GM23338 (cell line): ENCODE data around the gene NXPH3. TPM values are rescaled to one million over a fixed set of nuclear protein-coding genes. Genes with fewer than 3 reads are reported as not detected.

Experiments used
- ATAC-seq: fragments of 200-7000 bp; cut with Tn5 transposase; 3 replicates; pipeline ENCODE4 v1.9.1; 2020
- DNase-seq: peaks from one replicate; pipeline ENCODE4 v3.0.0-alpha.2; 2015; ENCODE audit warnings: low spot score
- H2AFZ ChIP-seq: fragments of 200-600 bp; sonication (generic); 2 replicates; pipeline ENCODE4 v1.8.0; 2016; ENCODE audit warnings: antibody characterized with exemption, mild to moderate bottlenecking, moderate library complexity
- H3F3A ChIP-seq: fragments of 200-600 bp; sonication (generic); replicated peaks from 2 replicates; pipeline ENCODE4 v1.8.0; 2017; ENCODE audit warnings: antibody characterized with exemption, mixed run types, low read depth
- H3K27ac ChIP-seq: fragments of 200-600 bp; sonication (generic); 2 replicates; pipeline ENCODE4 v1.6.1; 2016; ENCODE audit warnings: low read depth
- H3K27me3 ChIP-seq: fragments of 200-600 bp; sonication (generic); 2 replicates; pipeline ENCODE4 v1.8.0; 2016; ENCODE audit warnings: mild to moderate bottlenecking, mixed run types, moderate library complexity; ENCODE audit not compliant: insufficient read depth
- H3K36me3 ChIP-seq: fragments of 200-600 bp; sonication (generic); 2 replicates; pipeline ENCODE4 v1.8.0; 2016; ENCODE audit warnings: mild to moderate bottlenecking; ENCODE audit not compliant: insufficient read depth
- H3K4me1 ChIP-seq: fragments of 200-600 bp; sonication (generic); 2 replicates; pipeline ENCODE4 v1.8.0; 2016; ENCODE audit warnings: mild to moderate bottlenecking, moderate library complexity; ENCODE audit not compliant: insufficient read depth
- H3K4me2 ChIP-seq: fragments of 200-600 bp; sonication (generic); 2 replicates; pipeline ENCODE4 v1.7.1; 2017; ENCODE audit warnings: mixed run types
- H3K4me3 ChIP-seq: fragments of 200-600 bp; sonication (generic); 2 replicates; pipeline ENCODE4 v1.6.1; 2016; ENCODE audit warnings: mixed run types
- H3K79me2 ChIP-seq: fragments of 200-600 bp; sonication (generic); replicated peaks from 2 replicates; pipeline ENCODE4 v1.8.0; 2017; ENCODE audit warnings: mild to moderate bottlenecking; ENCODE audit not compliant: insufficient read depth
- H3K9me2 ChIP-seq: fragments of 200-600 bp; sonication (generic); 2 replicates; pipeline ENCODE4 v1.8.0; 2017; ENCODE audit not compliant: insufficient read depth
- H4K20me1 ChIP-seq: fragments of 200-600 bp; sonication (generic); replicated peaks from 2 replicates; pipeline ENCODE4 v1.8.0; 2017; ENCODE audit warnings: mild to moderate bottlenecking; ENCODE audit not compliant: insufficient read depth
- H3K27ac Mint-ChIP-seq: 2 replicates; pipeline ENCODE4 v1.8.0; 2020; ENCODE audit warnings: inconsistent platforms, mild to moderate bottlenecking, moderate library complexity, mixed read lengths
- H3K27me3 Mint-ChIP-seq: 3 replicates; pipeline ENCODE4 v1.8.0; 2022; ENCODE audit warnings: low read depth, mild to moderate bottlenecking, moderate library complexity, mixed read lengths, inconsistent platforms; ENCODE audit not compliant: insufficient read depth, poor library complexity
- H3K36me3 Mint-ChIP-seq: 3 replicates; pipeline ENCODE4 v1.8.0; 2021; ENCODE audit warnings: low read depth, mild to moderate bottlenecking, inconsistent platforms, moderate library complexity, mixed read lengths
- H3K4me1 Mint-ChIP-seq: 3 replicates; pipeline ENCODE4 v1.8.0; 2020; ENCODE audit warnings: mild to moderate bottlenecking, inconsistent platforms, mixed read lengths
- H3K4me3 Mint-ChIP-seq: 3 replicates; pipeline ENCODE4 v1.8.0; 2021; ENCODE audit warnings: moderate library complexity, mild to moderate bottlenecking, inconsistent platforms, mixed read lengths
- H3K9me3 Mint-ChIP-seq: 3 replicates; pipeline ENCODE4 v1.8.0; 2020; ENCODE audit warnings: moderate library complexity, mild to moderate bottlenecking, inconsistent platforms, mixed read lengths
- CREB1 ChIP-seq: fragments of 250-450 bp; sonication (Bioruptor Pico); IDR thresholded peaks from 2 replicates; pipeline ENCODE4 v1.5.0; 2020; ENCODE audit warnings: low read depth, mild to moderate bottlenecking, moderate library complexity
- CTCF ChIP-seq, 2 experiments: fragments of 200-600 bp in 1 of 2; sonication (generic) in 1 of 2; conservative IDR thresholded peaks; 2 replicates each; pipeline versions ENCODE4 v1.5.1 to v1.6.1; 2016 to 2017; ENCODE audit warnings: antibody characterized with exemption in 2 of 2, low read depth in 2 of 2, mild to moderate bottlenecking in 2 of 2, moderate library complexity in 1 of 2
- ETS1 ChIP-seq: IDR thresholded peaks from 2 replicates; pipeline ENCODE4 v1.6.1; 2016; ENCODE audit warnings: antibody characterized with exemption
- EZH2 ChIP-seq: fragments of 200-600 bp; sonication (generic); IDR thresholded peaks from one replicate; pipeline ENCODE4 v1.8.0; 2017; ENCODE audit warnings: antibody characterized with exemption, mild to moderate bottlenecking, low read depth; ENCODE audit not compliant: unreplicated experiment
- JUNB ChIP-seq: IDR thresholded peaks from one replicate; pipeline ENCODE4 v1.6.1; 2016; ENCODE audit warnings: antibody characterized with exemption; ENCODE audit not compliant: unreplicated experiment
- POLR2AphosphoS5 ChIP-seq: IDR thresholded peaks from 2 replicates; pipeline ENCODE4 v1.6.1; 2016; ENCODE audit warnings: antibody characterized with exemption, low read depth
- REST ChIP-seq: IDR thresholded peaks from one replicate; pipeline ENCODE4 v1.6.1; 2018; ENCODE audit warnings: antibody characterized with exemption; ENCODE audit not compliant: unreplicated experiment
- polyA plus RNA-seq: library from polyadenylated mRNA; unstranded; fragments of >200 nt; fragmentation: Nextera tagmentation; extraction: Ambion mirVana; gene quantifications from 2 replicates; pipeline ENCODE4 v1.2.1, GENCODE V29; 2016
- total RNA-seq: library from RNA; depleted of rRNA; stranded (reverse); fragments of >200 nt; shearing (Covaris generic); gene quantifications from 2 replicates; pipeline ENCODE4 v1.2.3, GENCODE V29; 2014

Gene NXPH3
- total and polyA plus RNA-seq, 2 experiments from 2014 or later = 0.23 to 2.7 TPM

- Histone ChIP-seq H2AFZ (no peak overlapping the region), H3K27ac (no peak overlapping the region), H3K4me1 (0 out of 2 replicates have a peak, but pooled peaks cover 3% of the 10 kb centered on the region), H3K4me2 (no peak overlapping the region), H4K20me1 (no peaks in the 10 kb centered on the region), H3K36me3 (no peaks in the 10 kb centered on the region), H3K9me2 (no peaks in the 10 kb centered on the region), H3F3A (peaks cover 6% of the 10 kb centered on the region), H3K27me3 (peaks cover 15% of the 10 kb centered on the region), H3K4me3 (no peak overlapping the region), H3K79me2 (no peaks in the 10 kb centered on the region)
- no peak for DNase-seq
- TF ChIP-seq CTCF (conservative IDR thresholded peaks at IDR 0.05; ENCODE audit: low read depth in 2 of 2) (peak in 1 of 2 experiments; percentile 8; a peak in 1 of 4 replicates), POLR2AphosphoS5 (no peak)
- Mint-ChIP-seq H3K27ac (no peak overlapping the region), H3K9me3 (no peaks in the 10 kb centered on the region), H3K27me3 (peaks cover 25% of the 10 kb centered on the region), H3K36me3 (no peaks in the 10 kb centered on the region), H3K4me1 (peaks cover 12% of the 10 kb centered on the region), H3K4me3 (no peak overlapping the region)
- ATAC-seq = no peak
Measured at GRCh38 chr17:49566668-49567071, 9.0 kb upstream of the NXPH3 start.

GRCh38 chr17:49567104-49567521, 8.6 kb upstream of the NXPH3 start:
- no peak overlapping the region for H2AFZ ChIP-seq
- H3K4me1 ChIP-seq = 0 out of 2 replicates have a peak, but pooled peaks cover 3% of the 10 kb centered on the region
- H3F3A ChIP-seq = peaks cover 6% of the 10 kb centered on the region
- H3K27ac ChIP-seq = no peak overlapping the region
- Mint-ChIP-seq H3K36me3 (no peaks in the 10 kb centered on the region), H3K9me3 (no peaks in the 10 kb centered on the region), H3K27me3 (peaks cover 24% of the 10 kb centered on the region), H3K27ac (no peak overlapping the region), H3K4me1 (peaks cover 14% of the 10 kb centered on the region), H3K4me3 (no peak overlapping the region)
- peaks cover 15% of the 10 kb centered on the region for H3K27me3 ChIP-seq
- no peak for TF ChIP-seq CREB1 (CRISPR knock-in tag)
- TF ChIP-seq ETS1 = no peak
- no peak for TF ChIP-seq REST
- TF ChIP-seq EZH2 = no peak
- no peak for TF ChIP-seq JUNB
- H4K20me1 ChIP-seq = no peaks in the 10 kb centered on the region
- no peak for ATAC-seq
- H3K79me2 ChIP-seq = no peaks in the 10 kb centered on the region
- no peaks in the 10 kb centered on the region for H3K9me2 ChIP-seq
- no peak overlapping the region for H3K4me2 ChIP-seq
- no peaks in the 10 kb centered on the region for H3K36me3 ChIP-seq
- no peak overlapping the region for H3K4me3 ChIP-seq
- DNase-seq = no peak
